GM23338 (cell line): ENCODE measurements around the gene STRBP. TPM values are rescaled to one million over a fixed set of nuclear protein-coding genes. Genes with fewer than 3 reads are reported as not detected.

Source experiments
- ATAC-seq: fragments of 200-7000 bp; cut with Tn5 transposase; 3 replicates; pipeline ENCODE4 v1.9.1; 2020
- DNase-seq: peaks from one replicate; pipeline ENCODE4 v3.0.0-alpha.2; 2015; ENCODE audit warnings: low spot score
- H2AFZ ChIP-seq: fragments of 200-600 bp; sonication (generic); 2 replicates; pipeline ENCODE4 v1.8.0; 2016; ENCODE audit warnings: antibody characterized with exemption, mild to moderate bottlenecking, moderate library complexity
- H3F3A ChIP-seq: fragments of 200-600 bp; sonication (generic); replicated peaks from 2 replicates; pipeline ENCODE4 v1.8.0; 2017; ENCODE audit warnings: antibody characterized with exemption, mixed run types, low read depth
- H3K27ac ChIP-seq: fragments of 200-600 bp; sonication (generic); 2 replicates; pipeline ENCODE4 v1.6.1; 2016; ENCODE audit warnings: low read depth
- H3K27me3 ChIP-seq: fragments of 200-600 bp; sonication (generic); 2 replicates; pipeline ENCODE4 v1.8.0; 2016; ENCODE audit warnings: mild to moderate bottlenecking, mixed run types, moderate library complexity; ENCODE audit not compliant: insufficient read depth
- H3K36me3 ChIP-seq: fragments of 200-600 bp; sonication (generic); 2 replicates; pipeline ENCODE4 v1.8.0; 2016; ENCODE audit warnings: mild to moderate bottlenecking; ENCODE audit not compliant: insufficient read depth
- H3K4me1 ChIP-seq: fragments of 200-600 bp; sonication (generic); 2 replicates; pipeline ENCODE4 v1.8.0; 2016; ENCODE audit warnings: mild to moderate bottlenecking, moderate library complexity; ENCODE audit not compliant: insufficient read depth
- H3K4me2 ChIP-seq: fragments of 200-600 bp; sonication (generic); 2 replicates; pipeline ENCODE4 v1.7.1; 2017; ENCODE audit warnings: mixed run types
- H3K4me3 ChIP-seq: fragments of 200-600 bp; sonication (generic); 2 replicates; pipeline ENCODE4 v1.6.1; 2016; ENCODE audit warnings: mixed run types
- H3K79me2 ChIP-seq: fragments of 200-600 bp; sonication (generic); replicated peaks from 2 replicates; pipeline ENCODE4 v1.8.0; 2017; ENCODE audit warnings: mild to moderate bottlenecking; ENCODE audit not compliant: insufficient read depth
- H3K9me2 ChIP-seq: fragments of 200-600 bp; sonication (generic); 2 replicates; pipeline ENCODE4 v1.8.0; 2017; ENCODE audit not compliant: insufficient read depth
- H4K20me1 ChIP-seq: fragments of 200-600 bp; sonication (generic); replicated peaks from 2 replicates; pipeline ENCODE4 v1.8.0; 2017; ENCODE audit warnings: mild to moderate bottlenecking; ENCODE audit not compliant: insufficient read depth
- H3K27ac Mint-ChIP-seq: 2 replicates; pipeline ENCODE4 v1.8.0; 2020; ENCODE audit warnings: inconsistent platforms, mild to moderate bottlenecking, moderate library complexity, mixed read lengths
- H3K27me3 Mint-ChIP-seq: 3 replicates; pipeline ENCODE4 v1.8.0; 2022; ENCODE audit warnings: low read depth, mild to moderate bottlenecking, moderate library complexity, mixed read lengths, inconsistent platforms; ENCODE audit not compliant: insufficient read depth, poor library complexity
- H3K36me3 Mint-ChIP-seq: 3 replicates; pipeline ENCODE4 v1.8.0; 2021; ENCODE audit warnings: low read depth, mild to moderate bottlenecking, inconsistent platforms, moderate library complexity, mixed read lengths
- H3K4me1 Mint-ChIP-seq: 3 replicates; pipeline ENCODE4 v1.8.0; 2020; ENCODE audit warnings: mild to moderate bottlenecking, inconsistent platforms, mixed read lengths
- H3K4me3 Mint-ChIP-seq: 3 replicates; pipeline ENCODE4 v1.8.0; 2021; ENCODE audit warnings: moderate library complexity, mild to moderate bottlenecking, inconsistent platforms, mixed read lengths
- H3K9me3 Mint-ChIP-seq: 3 replicates; pipeline ENCODE4 v1.8.0; 2020; ENCODE audit warnings: moderate library complexity, mild to moderate bottlenecking, inconsistent platforms, mixed read lengths
- CREB1 ChIP-seq: fragments of 250-450 bp; sonication (Bioruptor Pico); IDR thresholded peaks from 2 replicates; pipeline ENCODE4 v1.5.0; 2020; ENCODE audit warnings: low read depth, mild to moderate bottlenecking, moderate library complexity
- ETS1 ChIP-seq: IDR thresholded peaks from 2 replicates; pipeline ENCODE4 v1.6.1; 2016; ENCODE audit warnings: antibody characterized with exemption
- JUNB ChIP-seq: IDR thresholded peaks from one replicate; pipeline ENCODE4 v1.6.1; 2016; ENCODE audit warnings: antibody characterized with exemption; ENCODE audit not compliant: unreplicated experiment
- NANOG ChIP-seq: IDR thresholded peaks from 2 replicates; pipeline ENCODE4 v1.6.1; 2016; ENCODE audit warnings: antibody characterized with exemption, borderline replicate concordance
- POLR2AphosphoS5 ChIP-seq: IDR thresholded peaks from 2 replicates; pipeline ENCODE4 v1.6.1; 2016; ENCODE audit warnings: antibody characterized with exemption, low read depth
- REST ChIP-seq: IDR thresholded peaks from one replicate; pipeline ENCODE4 v1.6.1; 2018; ENCODE audit warnings: antibody characterized with exemption; ENCODE audit not compliant: unreplicated experiment
- STAT1 ChIP-seq: IDR thresholded peaks from one replicate; pipeline ENCODE4 v1.6.1; 2016; ENCODE audit warnings: antibody characterized with exemption; ENCODE audit not compliant: unreplicated experiment
- ZNF114 ChIP-seq: fragments of 250-450 bp; sonication (Bioruptor Pico); IDR thresholded peaks from 2 replicates; pipeline ENCODE4 v1.5.0; 2020; ENCODE audit warnings: mild to moderate bottlenecking, moderate library complexity
- ZNF331 ChIP-seq: fragments of 250-450 bp; sonication (Bioruptor Pico); IDR thresholded peaks from 2 replicates; pipeline ENCODE4 v1.5.0; 2020; ENCODE audit warnings: low read depth, mild to moderate bottlenecking, moderate library complexity
- polyA plus RNA-seq: library from polyadenylated mRNA; unstranded; fragments of >200 nt; fragmentation: Nextera tagmentation; extraction: Ambion mirVana; gene quantifications from 2 replicates; pipeline ENCODE4 v1.2.1, GENCODE V29; 2016
- total RNA-seq: library from RNA; depleted of rRNA; stranded (reverse); fragments of >200 nt; shearing (Covaris generic); gene quantifications from 2 replicates; pipeline ENCODE4 v1.2.3, GENCODE V29; 2014
- TF ChIP-seq, protein P1 (sequence below), 2 experiments: fragments of 200-600 bp in 1 of 2; sonication (generic) in 1 of 2; conservative IDR thresholded peaks; 2 replicates each; pipeline versions ENCODE4 v1.5.1 to v1.6.1; 2016 to 2017; ENCODE audit warnings: antibody characterized with exemption in 2 of 2, low read depth in 2 of 2, mild to moderate bottlenecking in 2 of 2, moderate library complexity in 1 of 2
- TF ChIP-seq, protein P2 (sequence below): fragments of 250-450 bp; sonication (Bioruptor Pico); IDR thresholded peaks from 2 replicates; pipeline ENCODE4 v1.5.0; 2020; ENCODE audit warnings: mild to moderate bottlenecking, moderate library complexity

The STRBP gene
- total and polyA plus RNA-seq, 2 experiments from 2014 or later: 80.5 to 116 TPM

DNA sequence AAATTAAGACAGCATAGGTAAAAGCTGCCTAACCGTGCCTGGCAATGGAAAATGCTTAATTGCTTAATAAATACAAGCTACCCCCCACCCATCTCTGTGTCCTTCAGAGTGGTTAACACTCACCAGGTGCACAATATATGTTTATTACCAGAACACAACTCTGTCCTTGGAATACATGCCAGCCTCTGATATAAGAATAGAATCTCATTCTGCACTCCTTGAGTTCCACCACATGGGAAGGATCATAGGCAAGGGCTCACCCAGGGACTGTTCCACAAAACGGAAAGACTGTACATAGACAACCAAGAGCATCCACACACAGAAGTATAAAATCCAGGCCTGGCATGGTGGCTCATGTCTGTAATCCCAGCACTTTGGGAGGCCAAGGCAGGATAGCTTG lies 91.4 kb downstream of the STRBP start:
- H3F3A ChIP-seq: peaks cover 6% of the 10 kb centered on the region; the same call in 1 of the 2 replicates
- H3K27me3 ChIP-seq: no peaks in the 10 kb centered on the region
- H2AFZ ChIP-seq: no peak overlapping the region
- H3K4me1 ChIP-seq: peaks cover 68% of the 10 kb centered on the region
- H3K79me2 ChIP-seq: peaks cover 10% of the 10 kb centered on the region; the same call in 1 of the 2 replicates
- Mint-ChIP-seq H3K4me3 (0 out of 3 replicates have a peak overlapping the region, but pooled peaks have one; percentile 5), H3K27me3 (no peaks in the 10 kb centered on the region), H3K27ac (peak overlapping the region; percentile 95), H3K36me3 (peaks cover 25% of the 10 kb centered on the region; the same call in 2 of the 3 replicates), H3K4me1 (peaks cover 61% of the 10 kb centered on the region), H3K9me3 (no peaks in the 10 kb centered on the region)
- DNase-seq (no peak), ATAC-seq (no peak)
- 0 out of 2 replicates have a peak overlapping the region, but pooled peaks have one; percentile 27 for H3K4me2 ChIP-seq
- H3K9me2 ChIP-seq: no peaks in the 10 kb centered on the region
- H3K27ac ChIP-seq: no peak overlapping the region
- no peak for TF ChIP-seq ZNF114 (CRISPR knock-in tag)
- TF ChIP-seq ZNF331 (CRISPR knock-in tag): no peak
- TF ChIP-seq REST: no peak
- TF ChIP-seq, protein P1, sequence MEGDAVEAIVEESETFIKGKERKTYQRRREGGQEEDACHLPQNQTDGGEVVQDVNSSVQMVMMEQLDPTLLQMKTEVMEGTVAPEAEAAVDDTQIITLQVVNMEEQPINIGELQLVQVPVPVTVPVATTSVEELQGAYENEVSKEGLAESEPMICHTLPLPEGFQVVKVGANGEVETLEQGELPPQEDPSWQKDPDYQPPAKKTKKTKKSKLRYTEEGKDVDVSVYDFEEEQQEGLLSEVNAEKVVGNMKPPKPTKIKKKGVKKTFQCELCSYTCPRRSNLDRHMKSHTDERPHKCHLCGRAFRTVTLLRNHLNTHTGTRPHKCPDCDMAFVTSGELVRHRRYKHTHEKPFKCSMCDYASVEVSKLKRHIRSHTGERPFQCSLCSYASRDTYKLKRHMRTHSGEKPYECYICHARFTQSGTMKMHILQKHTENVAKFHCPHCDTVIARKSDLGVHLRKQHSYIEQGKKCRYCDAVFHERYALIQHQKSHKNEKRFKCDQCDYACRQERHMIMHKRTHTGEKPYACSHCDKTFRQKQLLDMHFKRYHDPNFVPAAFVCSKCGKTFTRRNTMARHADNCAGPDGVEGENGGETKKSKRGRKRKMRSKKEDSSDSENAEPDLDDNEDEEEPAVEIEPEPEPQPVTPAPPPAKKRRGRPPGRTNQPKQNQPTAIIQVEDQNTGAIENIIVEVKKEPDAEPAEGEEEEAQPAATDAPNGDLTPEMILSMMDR (conservative IDR thresholded peaks at IDR 0.05; ENCODE audit: low read depth in 2 of 2): no peak
- TF ChIP-seq ETS1: no peak
- TF ChIP-seq JUNB: no peak
- TF ChIP-seq STAT1: no peak
- TF ChIP-seq, protein P2, sequence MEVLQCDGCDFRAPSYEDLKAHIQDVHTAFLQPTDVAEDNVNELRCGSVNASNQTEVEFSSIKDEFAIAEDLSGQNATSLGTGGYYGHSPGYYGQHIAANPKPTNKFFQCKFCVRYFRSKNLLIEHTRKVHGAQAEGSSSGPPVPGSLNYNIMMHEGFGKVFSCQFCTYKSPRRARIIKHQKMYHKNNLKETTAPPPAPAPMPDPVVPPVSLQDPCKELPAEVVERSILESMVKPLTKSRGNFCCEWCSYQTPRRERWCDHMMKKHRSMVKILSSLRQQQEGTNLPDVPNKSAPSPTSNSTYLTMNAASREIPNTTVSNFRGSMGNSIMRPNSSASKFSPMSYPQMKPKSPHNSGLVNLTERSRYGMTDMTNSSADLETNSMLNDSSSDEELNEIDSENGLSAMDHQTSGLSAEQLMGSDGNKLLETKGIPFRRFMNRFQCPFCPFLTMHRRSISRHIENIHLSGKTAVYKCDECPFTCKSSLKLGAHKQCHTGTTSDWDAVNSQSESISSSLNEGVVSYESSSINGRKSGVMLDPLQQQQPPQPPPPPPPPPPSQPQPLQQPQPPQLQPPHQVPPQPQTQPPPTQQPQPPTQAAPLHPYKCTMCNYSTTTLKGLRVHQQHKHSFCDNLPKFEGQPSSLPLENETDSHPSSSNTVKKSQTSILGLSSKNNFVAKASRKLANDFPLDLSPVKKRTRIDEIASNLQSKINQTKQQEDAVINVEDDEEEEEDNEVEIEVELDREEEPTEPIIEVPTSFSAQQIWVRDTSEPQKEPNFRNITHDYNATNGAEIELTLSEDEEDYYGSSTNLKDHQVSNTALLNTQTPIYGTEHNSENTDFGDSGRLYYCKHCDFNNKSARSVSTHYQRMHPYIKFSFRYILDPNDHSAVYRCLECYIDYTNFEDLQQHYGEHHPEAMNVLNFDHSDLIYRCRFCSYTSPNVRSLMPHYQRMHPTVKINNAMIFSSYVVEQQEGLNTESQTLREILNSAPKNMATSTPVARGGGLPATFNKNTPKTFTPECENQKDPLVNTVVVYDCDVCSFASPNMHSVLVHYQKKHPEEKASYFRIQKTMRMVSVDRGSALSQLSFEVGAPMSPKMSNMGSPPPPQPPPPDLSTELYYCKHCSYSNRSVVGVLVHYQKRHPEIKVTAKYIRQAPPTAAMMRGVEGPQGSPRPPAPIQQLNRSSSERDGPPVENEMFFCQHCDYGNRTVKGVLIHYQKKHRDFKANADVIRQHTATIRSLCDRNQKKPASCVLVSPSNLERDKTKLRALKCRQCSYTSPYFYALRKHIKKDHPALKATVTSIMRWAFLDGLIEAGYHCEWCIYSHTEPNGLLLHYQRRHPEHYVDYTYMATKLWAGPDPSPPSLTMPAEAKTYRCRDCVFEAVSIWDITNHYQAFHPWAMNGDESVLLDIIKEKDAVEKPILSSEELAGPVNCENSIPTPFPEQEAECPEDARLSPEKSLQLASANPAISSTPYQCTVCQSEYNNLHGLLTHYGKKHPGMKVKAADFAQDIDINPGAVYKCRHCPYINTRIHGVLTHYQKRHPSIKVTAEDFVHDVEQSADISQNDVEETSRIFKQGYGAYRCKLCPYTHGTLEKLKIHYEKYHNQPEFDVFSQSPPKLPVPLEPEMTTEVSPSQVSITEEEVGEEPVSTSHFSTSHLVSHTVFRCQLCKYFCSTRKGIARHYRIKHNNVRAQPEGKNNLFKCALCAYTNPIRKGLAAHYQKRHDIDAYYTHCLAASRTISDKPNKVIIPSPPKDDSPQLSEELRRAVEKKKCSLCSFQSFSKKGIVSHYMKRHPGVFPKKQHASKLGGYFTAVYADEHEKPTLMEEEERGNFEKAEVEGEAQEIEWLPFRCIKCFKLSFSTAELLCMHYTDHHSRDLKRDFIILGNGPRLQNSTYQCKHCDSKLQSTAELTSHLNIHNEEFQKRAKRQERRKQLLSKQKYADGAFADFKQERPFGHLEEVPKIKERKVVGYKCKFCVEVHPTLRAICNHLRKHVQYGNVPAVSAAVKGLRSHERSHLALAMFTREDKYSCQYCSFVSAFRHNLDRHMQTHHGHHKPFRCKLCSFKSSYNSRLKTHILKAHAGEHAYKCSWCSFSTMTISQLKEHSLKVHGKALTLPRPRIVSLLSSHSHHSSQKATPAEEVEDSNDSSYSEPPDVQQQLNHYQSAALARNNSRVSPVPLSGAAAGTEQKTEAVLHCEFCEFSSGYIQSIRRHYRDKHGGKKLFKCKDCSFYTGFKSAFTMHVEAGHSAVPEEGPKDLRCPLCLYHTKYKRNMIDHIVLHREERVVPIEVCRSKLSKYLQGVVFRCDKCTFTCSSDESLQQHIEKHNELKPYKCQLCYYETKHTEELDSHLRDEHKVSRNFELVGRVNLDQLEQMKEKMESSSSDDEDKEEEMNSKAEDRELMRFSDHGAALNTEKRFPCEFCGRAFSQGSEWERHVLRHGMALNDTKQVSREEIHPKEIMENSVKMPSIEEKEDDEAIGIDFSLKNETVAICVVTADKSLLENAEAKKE: no peak
- no peak for TF ChIP-seq NANOG
- no peak for TF ChIP-seq POLR2AphosphoS5
- no peak for TF ChIP-seq CREB1 (CRISPR knock-in tag)
- H4K20me1 ChIP-seq: no peaks in the 10 kb centered on the region
- H3K36me3 ChIP-seq: no peaks in the 10 kb centered on the region
- no peak overlapping the region for H3K4me3 ChIP-seq
